ENCODE results near the gene PRKD3.

DNA sequence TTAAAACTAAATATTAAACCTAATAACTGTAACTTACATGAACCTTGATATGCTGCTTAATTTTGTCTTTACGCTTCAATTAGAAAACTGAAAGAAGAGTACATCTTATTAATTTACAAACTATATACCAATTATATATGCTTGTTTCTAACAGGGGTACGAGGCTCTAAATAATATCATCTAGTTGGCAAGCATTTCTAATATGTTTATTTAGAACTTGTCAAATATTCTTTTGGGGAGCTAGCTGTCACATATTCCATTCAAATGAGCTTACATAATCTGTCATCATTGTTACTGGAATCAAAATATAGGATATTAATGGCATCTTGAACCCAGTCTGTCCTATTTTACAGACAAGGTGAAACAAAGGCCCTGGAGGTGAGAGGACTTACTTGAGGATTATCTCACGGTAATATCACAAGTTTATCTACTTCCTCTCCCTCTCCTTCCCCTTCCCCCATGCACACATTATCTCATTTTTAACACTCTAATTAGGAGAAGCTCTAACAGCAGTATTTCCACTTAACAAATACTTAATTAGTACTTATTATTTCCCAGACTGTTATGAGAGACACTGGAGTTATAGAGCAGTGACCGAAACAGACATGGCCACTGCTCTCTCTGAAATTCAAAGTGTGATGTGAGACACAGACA, 3.5 kb downstream of the PRKD3 start:
- TF ChIP-seq CTCF (IDR thresholded peaks at IDR 0.05; ENCODE audit: extremely low read depth in 1 of 2, insufficient read depth in 1 of 2, low read depth in 1 of 2, low read length in 2 of 2) = no peak
- no peak for TF ChIP-seq POLR2A (IDR thresholded peaks at IDR 0.05; ENCODE audit: low read depth, low read length)
